GM18502 (cell line): ENCODE results near the gene LPIN3.

Experiments used
- ATAC-seq: cut with Tn5 transposase; IDR thresholded peaks from one replicate; pipeline ENCODE4 v1.9.1; 2021; ENCODE audit warnings: mild to moderate bottlenecking; ENCODE audit not compliant: unreplicated experiment, poor library complexity

Gene LPIN3

GRCh38 chr20:41318271-41318649 is 22.4 kb upstream of the LPIN3 start:
- ATAC-seq: no peak

GRCh38 chr20:41320441-41320840 is 20.2 kb upstream of the LPIN3 start:
- no peak for ATAC-seq

- ATAC-seq: no peak
These were observed 19.6 kb upstream of the LPIN3 start for GRCh38 chr20:41320976-41321375.

- ATAC-seq: no peak
These were observed 13.4 kb upstream of the LPIN3 start for GRCh38 chr20:41327178-41327577.

GRCh38 chr20:41329435-41330342 is 10.9 kb upstream of the LPIN3 start:
- ATAC-seq: peak; percentile 88

GRCh38 chr20:41330343-41330720 is 10.3 kb upstream of the LPIN3 start:
- no peak for ATAC-seq

GRCh38 chr20:41330941-41331340 is 9.7 kb upstream of the LPIN3 start:
- ATAC-seq: no peak

GRCh38 chr20:41331731-41332130 is 8.9 kb upstream of the LPIN3 start:
- ATAC-seq: no peak

GRCh38 chr20:41334036-41334435 is 6.6 kb upstream of the LPIN3 start:
- ATAC-seq: no peak

- ATAC-seq: no peak
These were observed 5.9 kb upstream of the LPIN3 start for GRCh38 chr20:41334443-41335421.

GRCh38 chr20:41335591-41335990 is 5.0 kb upstream of the LPIN3 start:
- ATAC-seq: no peak

GRCh38 chr20:41336711-41337492 is 3.7 kb upstream of the LPIN3 start:
- no peak for ATAC-seq

- ATAC-seq: peak; percentile 70
These were observed 679 bp upstream of the LPIN3 start for GRCh38 chr20:41339957-41340326.

- no peak for ATAC-seq
These were observed 2.1 kb downstream of the LPIN3 start for GRCh38 chr20:41342474-41343464.

GRCh38 chr20:41344477-41344876 is 3.9 kb downstream of the LPIN3 start:
- ATAC-seq: no peak

- no peak for ATAC-seq
These were observed 4.5 kb downstream of the LPIN3 start for GRCh38 chr20:41344938-41345728.

GRCh38 chr20:41345729-41346067 is 5.1 kb downstream of the LPIN3 start:
- ATAC-seq: no peak
